Panc1 (cell line): ENCODE measurements around the gene OPTN.

Experiments used
- CTCF ChIP-seq: fragments of 450-650 bp; IDR thresholded peaks from 2 replicates; pipeline ENCODE4 v1.5.1; 2017; ENCODE audit warnings: mild to moderate bottlenecking
- POLR2AphosphoS5 ChIP-seq: IDR thresholded peaks from 2 replicates; pipeline ENCODE4 v1.6.1; 2012; ENCODE audit warnings: mild to moderate bottlenecking, low read depth, low read length, moderate library complexity
- REST ChIP-seq, 2 experiments: IDR thresholded peaks; 2 replicates each; pipeline ENCODE4 v1.6.1; 2011 to 2012; ENCODE audit warnings: low read depth in 2 of 2, control low read depth in 1 of 2, low read length in 1 of 2, mild to moderate bottlenecking in 1 of 2, moderate library complexity in 1 of 2; ENCODE audit not compliant: insufficient read depth in 1 of 2

- no peak for TF ChIP-seq CTCF
- no peak for TF ChIP-seq REST (IDR thresholded peaks at IDR 0.05; ENCODE audit: insufficient read depth in 1 of 2, low read depth in 2 of 2, low read length in 1 of 2)
- no peak for TF ChIP-seq POLR2AphosphoS5
Measured at GRCh38 chr10:13139676-13140075, 39.7 kb downstream of the OPTN start.
